ENCODE results near the gene KCNIP3. TPM values are rescaled to one million over a fixed set of nuclear protein-coding genes. Genes with fewer than 3 reads are reported as not detected.

KCNIP3 gene
- total and polyA plus RNA-seq, 9 of the 15 experiments (the other 6 are each of a cell fraction or from before 2014, with no cell fraction given), result 0.04 TPM; not detected in 8

- Histone ChIP-seq H3K4me3 (no peak overlapping the region), H3K36me3 (ENCODE audit: control insufficient read depth, insufficient read depth, low read length) (no peaks in the 10 kb centered on the region), H3K4me2 (ENCODE audit: insufficient read depth, low read length) (no peak overlapping the region), H3K9me1 (ENCODE audit: control insufficient read depth, insufficient read depth, low read length) (no peaks in the 10 kb centered on the region), H3K79me2 (ENCODE audit: control insufficient read depth, insufficient read depth, low read length) (no peaks in the 10 kb centered on the region), H2AFZ (ENCODE audit: low read depth, low read length) (no peak overlapping the region), H3K9ac (ENCODE audit: insufficient read depth in 1 of 2, low read depth in 2 of 2, low read length in 2 of 2) (no peak overlapping the region), H3K27me3 (ENCODE audit: control insufficient read depth in 2 of 2, insufficient read depth in 2 of 2, low read length in 2 of 2) (peaks cover 16 to 70% of the 10 kb centered on the region in 2 experiments; a peak in 4 of 5 replicates), H4K20me1 (replicated peaks; ENCODE audit: control insufficient read depth, insufficient read depth, low read length) (peaks cover 4% of the 10 kb centered on the region; the same call in 1 of the 2 replicates), H3K4me1 (replicated peaks in 1 of 2; ENCODE audit: control insufficient read depth in 2 of 2, insufficient read depth in 2 of 2, low read length in 2 of 2) (no peaks in the 10 kb centered on the region; a peak in 1 of 5 replicates), H3K9me3 (replicated peaks; ENCODE audit: control insufficient read depth, insufficient read depth, low read depth, low read length) (no peaks in the 10 kb centered on the region), H3K27ac (ENCODE audit: extremely low read depth, low read depth, low read length) (no peak overlapping the region)
- no TSS peak for BruUV-seq (replicated peaks)
- FAIRE-seq (no peak), DNase-seq (ENCODE audit: extremely low read depth in 1 of 4, low spot score in 3 of 4) (no peak), ATAC-seq (no peak)
- in situ Hi-C loops (cut with MboI), result no loop called here
- 1% methylated on average over 5 of the region's 5 CpGs for WGBS (ENCODE audit: insufficient coverage, low coverage, missing lambda C conversion rate)
- intact Hi-C loops (cut with micrococcal nuclease), result loop anchor here (10.0 kb wide), 1 partner anchor 345 kb away; no protein-coding TSS in a partner anchor
- ChIA-PET CTCF (ENCODE audit: low intra/inter-chr PET ratio) (no interaction called here), POLR2A (no interaction called here)
- TF ChIP-seq BCL6 (CRISPR knock-in tag; IDR thresholded peaks at IDR 0.05) (no peak), RBBP5 (IDR thresholded peaks at IDR 0.05; ENCODE audit: borderline replicate concordance, insufficient read depth, low read length, poor library complexity, severe bottlenecking) (no peak), FOXK1 (CRISPR knock-in tag; IDR thresholded peaks at IDR 0.05; ENCODE audit: borderline replicate concordance) (no peak), RAD21 (CRISPR knock-in tag; conservative IDR thresholded peaks at IDR 0.05 in 1 of 2, IDR thresholded peaks at IDR 0.05 in 1 of 2) (no peak), PYGO2 (tag; IDR thresholded peaks at IDR 0.05) (no peak), ZC3H8 (IDR thresholded peaks at IDR 0.05) (no peak)
- TF ChIP-seq, protein P1, sequence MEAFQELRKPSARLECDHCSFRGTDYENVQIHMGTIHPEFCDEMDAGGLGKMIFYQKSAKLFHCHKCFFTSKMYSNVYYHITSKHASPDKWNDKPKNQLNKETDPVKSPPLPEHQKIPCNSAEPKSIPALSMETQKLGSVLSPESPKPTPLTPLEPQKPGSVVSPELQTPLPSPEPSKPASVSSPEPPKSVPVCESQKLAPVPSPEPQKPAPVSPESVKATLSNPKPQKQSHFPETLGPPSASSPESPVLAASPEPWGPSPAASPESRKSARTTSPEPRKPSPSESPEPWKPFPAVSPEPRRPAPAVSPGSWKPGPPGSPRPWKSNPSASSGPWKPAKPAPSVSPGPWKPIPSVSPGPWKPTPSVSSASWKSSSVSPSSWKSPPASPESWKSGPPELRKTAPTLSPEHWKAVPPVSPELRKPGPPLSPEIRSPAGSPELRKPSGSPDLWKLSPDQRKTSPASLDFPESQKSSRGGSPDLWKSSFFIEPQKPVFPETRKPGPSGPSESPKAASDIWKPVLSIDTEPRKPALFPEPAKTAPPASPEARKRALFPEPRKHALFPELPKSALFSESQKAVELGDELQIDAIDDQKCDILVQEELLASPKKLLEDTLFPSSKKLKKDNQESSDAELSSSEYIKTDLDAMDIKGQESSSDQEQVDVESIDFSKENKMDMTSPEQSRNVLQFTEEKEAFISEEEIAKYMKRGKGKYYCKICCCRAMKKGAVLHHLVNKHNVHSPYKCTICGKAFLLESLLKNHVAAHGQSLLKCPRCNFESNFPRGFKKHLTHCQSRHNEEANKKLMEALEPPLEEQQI (IDR thresholded peaks at IDR 0.05), result no peak
- TF ChIP-seq, protein P2, sequence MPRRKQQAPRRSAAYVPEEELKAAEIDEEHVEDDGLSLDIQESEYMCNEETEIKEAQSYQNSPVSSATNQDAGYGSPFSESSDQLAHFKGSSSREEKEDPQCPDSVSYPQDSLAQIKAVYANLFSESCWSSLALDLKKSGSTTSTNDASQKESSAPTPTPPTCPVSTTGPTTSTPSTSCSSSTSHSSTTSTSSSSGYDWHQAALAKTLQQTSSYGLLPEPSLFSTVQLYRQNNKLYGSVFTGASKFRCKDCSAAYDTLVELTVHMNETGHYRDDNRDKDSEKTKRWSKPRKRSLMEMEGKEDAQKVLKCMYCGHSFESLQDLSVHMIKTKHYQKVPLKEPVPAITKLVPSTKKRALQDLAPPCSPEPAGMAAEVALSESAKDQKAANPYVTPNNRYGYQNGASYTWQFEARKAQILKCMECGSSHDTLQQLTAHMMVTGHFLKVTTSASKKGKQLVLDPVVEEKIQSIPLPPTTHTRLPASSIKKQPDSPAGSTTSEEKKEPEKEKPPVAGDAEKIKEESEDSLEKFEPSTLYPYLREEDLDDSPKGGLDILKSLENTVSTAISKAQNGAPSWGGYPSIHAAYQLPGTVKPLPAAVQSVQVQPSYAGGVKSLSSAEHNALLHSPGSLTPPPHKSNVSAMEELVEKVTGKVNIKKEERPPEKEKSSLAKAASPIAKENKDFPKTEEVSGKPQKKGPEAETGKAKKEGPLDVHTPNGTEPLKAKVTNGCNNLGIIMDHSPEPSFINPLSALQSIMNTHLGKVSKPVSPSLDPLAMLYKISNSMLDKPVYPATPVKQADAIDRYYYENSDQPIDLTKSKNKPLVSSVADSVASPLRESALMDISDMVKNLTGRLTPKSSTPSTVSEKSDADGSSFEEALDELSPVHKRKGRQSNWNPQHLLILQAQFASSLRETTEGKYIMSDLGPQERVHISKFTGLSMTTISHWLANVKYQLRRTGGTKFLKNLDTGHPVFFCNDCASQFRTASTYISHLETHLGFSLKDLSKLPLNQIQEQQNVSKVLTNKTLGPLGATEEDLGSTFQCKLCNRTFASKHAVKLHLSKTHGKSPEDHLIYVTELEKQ (CRISPR knock-in tag; IDR thresholded peaks at IDR 0.05), result no peak
Measured at GRCh38 chr2:95380280-95380679, 83.1 kb downstream of the KCNIP3 start.

Data from K562 (cell line).